Measurements from ENCODE around the gene SLC7A1. TPM values are rescaled to one million over a fixed set of nuclear protein-coding genes. Genes with fewer than 3 reads are reported as not detected.

The SLC7A1 gene
- total RNA-seq, 4 donors from 2014 or later, result 46.0 to 72.8 (median 50.8) TPM

DNA sequence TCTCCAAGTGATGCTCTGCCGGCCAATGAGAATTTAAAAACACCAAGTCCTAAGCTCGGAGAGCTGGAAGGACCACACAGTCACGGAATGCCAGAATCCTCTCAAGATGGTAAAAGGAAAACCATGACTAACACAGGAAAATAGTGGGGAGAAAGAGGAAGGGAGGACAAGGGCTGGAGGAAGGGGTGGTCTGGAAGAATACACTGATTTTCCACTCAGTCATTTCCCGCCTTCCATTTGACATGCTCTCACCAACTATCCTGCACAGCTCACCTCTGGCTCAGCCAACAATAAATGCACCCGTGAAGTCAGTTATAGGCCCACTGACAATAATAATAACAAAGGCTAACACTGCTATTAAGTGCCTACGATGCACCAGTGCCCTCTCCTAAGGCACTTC is 31.5 kb downstream of the SLC7A1 start:
- 64 to 71% methylated on average over 6 of the region's 6 CpGs for WGBS, 2 donors
- intact Hi-C loops (cut with DNase I; ENCODE audit: low total_unique reads), result no loop called here
- DNase-seq (ENCODE audit: low spot score in 2 of 2), result no peak
- no peak overlapping the region for H3K4me3 ChIP-seq (ENCODE audit: low read depth, poor library complexity, severe bottlenecking)
- TF ChIP-seq, protein P1, sequence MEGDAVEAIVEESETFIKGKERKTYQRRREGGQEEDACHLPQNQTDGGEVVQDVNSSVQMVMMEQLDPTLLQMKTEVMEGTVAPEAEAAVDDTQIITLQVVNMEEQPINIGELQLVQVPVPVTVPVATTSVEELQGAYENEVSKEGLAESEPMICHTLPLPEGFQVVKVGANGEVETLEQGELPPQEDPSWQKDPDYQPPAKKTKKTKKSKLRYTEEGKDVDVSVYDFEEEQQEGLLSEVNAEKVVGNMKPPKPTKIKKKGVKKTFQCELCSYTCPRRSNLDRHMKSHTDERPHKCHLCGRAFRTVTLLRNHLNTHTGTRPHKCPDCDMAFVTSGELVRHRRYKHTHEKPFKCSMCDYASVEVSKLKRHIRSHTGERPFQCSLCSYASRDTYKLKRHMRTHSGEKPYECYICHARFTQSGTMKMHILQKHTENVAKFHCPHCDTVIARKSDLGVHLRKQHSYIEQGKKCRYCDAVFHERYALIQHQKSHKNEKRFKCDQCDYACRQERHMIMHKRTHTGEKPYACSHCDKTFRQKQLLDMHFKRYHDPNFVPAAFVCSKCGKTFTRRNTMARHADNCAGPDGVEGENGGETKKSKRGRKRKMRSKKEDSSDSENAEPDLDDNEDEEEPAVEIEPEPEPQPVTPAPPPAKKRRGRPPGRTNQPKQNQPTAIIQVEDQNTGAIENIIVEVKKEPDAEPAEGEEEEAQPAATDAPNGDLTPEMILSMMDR (IDR thresholded peaks at IDR 0.05), result no peak
- TF ChIP-seq POLR2A (IDR thresholded peaks at IDR 0.05), result no peak

DNA sequence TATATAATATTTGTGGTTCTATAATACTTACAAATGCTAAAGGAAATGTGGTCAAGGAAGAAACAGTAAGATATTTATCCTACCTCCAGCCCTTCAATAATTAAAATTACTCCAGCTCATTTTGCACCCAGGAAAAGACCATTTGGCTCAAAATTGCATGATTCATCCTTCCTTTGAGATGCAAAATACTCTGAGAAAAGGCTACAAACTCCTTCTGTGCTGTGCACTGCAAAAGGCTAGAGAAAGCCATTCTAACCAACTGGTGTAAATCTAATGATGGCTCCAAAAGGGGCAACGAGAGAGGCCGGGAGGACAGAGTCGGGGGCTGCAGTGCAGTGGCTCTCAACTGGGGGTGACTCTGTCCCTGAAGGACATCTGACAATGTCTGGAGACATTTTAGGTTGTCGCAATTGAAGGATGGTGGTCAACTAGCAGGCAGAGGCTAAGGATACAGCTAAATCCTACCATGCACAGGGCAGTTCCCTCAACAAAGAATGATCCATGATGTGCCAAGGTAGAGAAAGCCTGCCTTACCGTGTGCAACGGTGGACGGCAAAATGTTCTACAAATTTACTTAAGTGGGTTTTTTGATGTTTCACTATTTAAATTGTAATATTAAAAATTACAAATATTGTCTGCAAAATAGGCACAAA is 32.6 kb downstream of the SLC7A1 start:
- no peak for DNase-seq (ENCODE audit: low spot score in 2 of 2)
- 94% methylated on average over 7 of the region's 7 CpGs for WGBS, 2 donors
- TF ChIP-seq, protein P1 (IDR thresholded peaks at IDR 0.05), result no peak
- TF ChIP-seq POLR2A (IDR thresholded peaks at IDR 0.05), result no peak
- intact Hi-C loops (cut with DNase I; ENCODE audit: low total_unique reads), result no loop called here
- H3K4me3 ChIP-seq (ENCODE audit: low read depth, poor library complexity, severe bottlenecking), result no peak overlapping the region

DNA sequence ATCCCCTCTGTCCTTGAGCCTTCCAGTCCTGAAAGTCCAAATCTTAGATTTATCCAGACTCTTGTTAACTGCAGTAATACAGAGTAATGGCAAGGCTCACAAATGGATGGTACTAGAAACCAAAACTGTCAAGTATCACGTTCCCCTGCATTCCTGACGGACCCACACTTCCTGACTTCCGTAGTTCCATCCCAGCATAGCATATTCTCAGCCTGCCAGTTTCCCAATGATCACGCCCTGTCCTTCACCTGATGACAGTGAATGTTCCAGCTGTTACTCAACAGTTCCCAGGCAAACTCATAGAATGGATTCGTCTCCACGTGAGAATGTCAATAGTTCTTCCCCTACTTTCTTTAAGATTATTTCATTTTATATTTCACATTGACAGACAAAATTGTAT is 33.6 kb downstream of the SLC7A1 start:
- TF ChIP-seq, protein P1 (IDR thresholded peaks at IDR 0.05), result no peak
- TF ChIP-seq POLR2A (IDR thresholded peaks at IDR 0.05), result no peak
- H3K4me3 ChIP-seq (ENCODE audit: low read depth, poor library complexity, severe bottlenecking), result no peak overlapping the region
- 52 to 65% methylated on average over 6 of the region's 6 CpGs for WGBS, 2 donors
- intact Hi-C loops (cut with DNase I; ENCODE audit: low total_unique reads), result no loop called here
- DNase-seq (ENCODE audit: low spot score in 2 of 2), result peak in 1 of 2 donors; percentile 43

DNA sequence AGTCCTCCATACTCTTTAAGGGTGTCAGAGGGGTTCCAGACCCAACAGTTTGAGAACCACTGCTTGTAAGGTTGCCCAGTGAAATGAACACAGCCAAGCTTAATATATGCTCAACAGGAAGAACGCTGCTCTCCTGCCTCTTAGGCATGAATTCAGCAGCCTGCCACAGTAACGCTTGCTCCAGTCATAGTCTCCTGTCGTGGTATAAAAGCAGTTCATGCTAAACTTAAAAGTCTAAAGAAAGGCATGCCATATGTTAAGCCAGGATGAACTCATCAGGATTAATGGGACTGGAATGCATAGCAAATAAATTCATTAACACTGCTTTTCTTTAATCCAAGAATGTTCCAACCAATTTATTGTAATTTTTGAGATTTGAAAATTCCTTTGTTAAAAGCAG is 38.7 kb downstream of the SLC7A1 start:
- TF ChIP-seq, protein P1 (IDR thresholded peaks at IDR 0.05), result no peak
- no peak for TF ChIP-seq POLR2A (IDR thresholded peaks at IDR 0.05)
- 61 to 67% methylated on average over 3 of the region's 3 CpGs for WGBS, 2 donors
- DNase-seq (ENCODE audit: low spot score in 2 of 2), result no peak
- no peak overlapping the region for H3K4me3 ChIP-seq (ENCODE audit: low read depth, poor library complexity, severe bottlenecking)
- intact Hi-C loops (cut with DNase I; ENCODE audit: low total_unique reads), result no loop called here

DNA sequence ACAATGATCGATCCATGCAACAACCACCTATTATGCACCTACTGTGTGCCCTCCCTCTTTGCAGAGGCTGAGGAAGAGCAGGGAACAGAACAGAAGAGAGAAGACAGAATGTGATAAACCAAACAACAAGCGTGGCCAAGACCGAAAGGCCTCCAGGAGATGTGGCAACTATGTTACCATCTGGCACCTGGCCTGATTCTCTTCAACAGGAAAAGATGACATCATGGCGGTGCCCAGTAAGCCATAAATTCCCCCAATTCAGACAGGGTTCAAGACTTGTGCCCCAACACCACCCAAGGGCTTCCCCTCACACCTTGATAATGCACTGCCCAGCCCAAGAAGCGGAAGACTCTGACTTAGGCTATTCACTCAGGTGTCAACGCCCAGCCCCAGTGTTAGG is 44.3 kb downstream of the SLC7A1 start:
- H3K4me3 ChIP-seq (ENCODE audit: low read depth, poor library complexity, severe bottlenecking), result no peak overlapping the region
- 74 to 83% methylated on average over 6 of the region's 6 CpGs for WGBS, 2 donors
- no peak for TF ChIP-seq POLR2A (IDR thresholded peaks at IDR 0.05)
- TF ChIP-seq, protein P1 (IDR thresholded peaks at IDR 0.05), result no peak
- intact Hi-C loops (cut with DNase I; ENCODE audit: low total_unique reads), result no loop called here
- DNase-seq (ENCODE audit: low spot score in 2 of 2), result no peak

DNA sequence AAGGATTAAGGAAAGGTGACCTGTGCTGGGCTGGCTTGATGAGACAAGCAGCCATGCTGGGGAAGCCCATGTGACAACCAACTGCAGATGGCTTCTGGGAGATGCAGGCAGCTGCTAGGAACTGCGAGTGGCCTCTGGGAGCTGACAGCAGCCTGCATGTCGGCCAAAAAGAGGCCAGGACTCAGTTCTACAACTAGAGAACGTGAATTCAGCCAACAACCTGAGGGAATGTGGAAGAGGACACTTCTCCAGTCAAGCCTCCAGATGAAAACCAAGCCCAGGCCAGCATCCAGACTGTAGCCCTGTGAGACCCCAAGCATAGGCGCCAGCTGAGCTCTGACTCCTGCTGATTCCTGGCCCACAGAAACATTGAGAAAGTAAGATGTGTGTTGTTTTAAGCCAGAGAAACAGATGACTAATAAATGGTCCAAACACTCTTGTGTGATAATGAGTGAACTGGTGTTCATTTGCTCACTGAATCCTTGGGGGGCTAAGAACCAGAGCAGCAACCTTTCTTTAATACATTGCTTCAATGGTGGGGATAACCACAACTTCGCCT is 45.0 kb downstream of the SLC7A1 start:
- intact Hi-C loops (cut with DNase I; ENCODE audit: low total_unique reads), result no loop called here
- DNase-seq (ENCODE audit: low spot score in 2 of 2), result no peak
- WGBS, 2 donors, result 86 to 89% methylated on average over 5 of the region's 5 CpGs
- TF ChIP-seq POLR2A (IDR thresholded peaks at IDR 0.05), result no peak
- TF ChIP-seq, protein P1 (IDR thresholded peaks at IDR 0.05), result no peak
- no peak overlapping the region for H3K4me3 ChIP-seq (ENCODE audit: low read depth, poor library complexity, severe bottlenecking)
